A204.1 (cell line): Measurements from ENCODE around the gene EMD.
"Not testable (repeated sequence)": the region's sequence is repeated elsewhere in the genome, so short reads cannot be mapped to it uniquely, and the experiment has no call there.

Experiments used
- FAIRE-seq: peaks from 2 replicates; lab custom pipeline; 2012; peaks lifted over from hg19 to GRCh38; lab: Jason Lieb, UNC

Gene EMD

GRCh38 chrX:154378799-154379568, at the start of gene EMD:
TSS of gene EMD (plus strand) at chrX:154379295. CDS start at chrX:154379485, 190 bp downstream.
- peak; percentile 93 for FAIRE-seq

- FAIRE-seq: no peak
These were observed 46.5 kb upstream of the EMD start for GRCh38 chrX:154332561-154332960.

- FAIRE-seq: no peak
These were observed 46.0 kb upstream of the EMD start for GRCh38 chrX:154333116-154333515.

GRCh38 chrX:154333837-154334271, 45.2 kb upstream of the EMD start:
- FAIRE-seq: no peak

- no peak for FAIRE-seq
These were observed 44.6 kb upstream of the EMD start for GRCh38 chrX:154334496-154334895.

GRCh38 chrX:154341399-154342298, 37.4 kb upstream of the EMD start:
- FAIRE-seq: peak; percentile 34

- not testable (repeated sequence) for FAIRE-seq
These were observed 36.0 kb upstream of the EMD start for GRCh38 chrX:154343063-154343462.

- FAIRE-seq: not testable (repeated sequence)
These were observed 35.5 kb upstream of the EMD start for GRCh38 chrX:154343620-154344019.

- FAIRE-seq: no peak
These were observed 31.0 kb upstream of the EMD start for GRCh38 chrX:154348114-154348531.

- no peak for FAIRE-seq
These were observed 30.3 kb upstream of the EMD start for GRCh38 chrX:154348646-154349358.

GRCh38 chrX:154349359-154349935, 29.6 kb upstream of the EMD start:
- no peak for FAIRE-seq

- no peak for FAIRE-seq
These were observed 29.1 kb upstream of the EMD start for GRCh38 chrX:154349979-154350378.

GRCh38 chrX:154350429-154351182, 28.5 kb upstream of the EMD start:
- FAIRE-seq: no peak

GRCh38 chrX:154351183-154352011, 27.7 kb upstream of the EMD start:
- no peak for FAIRE-seq

GRCh38 chrX:154352012-154352401, 27.1 kb upstream of the EMD start:
- FAIRE-seq: no peak

- no peak for FAIRE-seq
These were observed 26.6 kb upstream of the EMD start for GRCh38 chrX:154352466-154352865.

GRCh38 chrX:154353172-154353843, 25.8 kb upstream of the EMD start:
- no peak for FAIRE-seq

GRCh38 chrX:154354013-154354412, 25.1 kb upstream of the EMD start:
- FAIRE-seq: no peak

- FAIRE-seq: no peak
These were observed 24.6 kb upstream of the EMD start for GRCh38 chrX:154354516-154354915.
